ENCODE results near the gene PUS3.
"Not testable (repeated sequence)": the region's sequence is repeated elsewhere in the genome, so short reads cannot be mapped to it uniquely, and the experiment has no call there.

DNA sequence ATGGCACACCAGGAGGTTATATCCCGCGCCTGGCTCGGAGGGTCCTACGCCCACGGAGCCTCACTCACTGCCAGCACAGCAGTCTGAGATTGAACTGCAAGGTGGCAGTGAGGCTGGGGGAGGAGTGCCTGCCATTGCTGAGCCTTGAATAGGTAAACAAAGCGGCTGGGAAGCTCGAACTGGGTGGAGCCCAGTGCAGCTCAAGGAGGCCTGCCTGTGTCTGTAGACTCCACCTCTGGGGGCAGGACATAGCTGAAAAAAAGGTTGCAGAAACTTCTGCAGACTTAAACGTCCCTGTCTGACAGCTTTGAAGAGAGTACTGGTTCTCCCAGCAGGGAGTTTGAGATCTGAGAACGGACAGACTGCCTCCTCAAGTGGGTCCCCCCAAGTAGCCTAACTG is 45.3 kb downstream of the PUS3 start:
- not testable (repeated sequence) for TF ChIP-seq EZH2phosphoT487 (IDR thresholded peaks at IDR 0.05; ENCODE audit: low read depth, severe bottlenecking, unreplicated experiment); EZH2 (IDR thresholded peaks at IDR 0.05; ENCODE audit: borderline replicate concordance)
- TF ChIP-seq, protein P1, sequence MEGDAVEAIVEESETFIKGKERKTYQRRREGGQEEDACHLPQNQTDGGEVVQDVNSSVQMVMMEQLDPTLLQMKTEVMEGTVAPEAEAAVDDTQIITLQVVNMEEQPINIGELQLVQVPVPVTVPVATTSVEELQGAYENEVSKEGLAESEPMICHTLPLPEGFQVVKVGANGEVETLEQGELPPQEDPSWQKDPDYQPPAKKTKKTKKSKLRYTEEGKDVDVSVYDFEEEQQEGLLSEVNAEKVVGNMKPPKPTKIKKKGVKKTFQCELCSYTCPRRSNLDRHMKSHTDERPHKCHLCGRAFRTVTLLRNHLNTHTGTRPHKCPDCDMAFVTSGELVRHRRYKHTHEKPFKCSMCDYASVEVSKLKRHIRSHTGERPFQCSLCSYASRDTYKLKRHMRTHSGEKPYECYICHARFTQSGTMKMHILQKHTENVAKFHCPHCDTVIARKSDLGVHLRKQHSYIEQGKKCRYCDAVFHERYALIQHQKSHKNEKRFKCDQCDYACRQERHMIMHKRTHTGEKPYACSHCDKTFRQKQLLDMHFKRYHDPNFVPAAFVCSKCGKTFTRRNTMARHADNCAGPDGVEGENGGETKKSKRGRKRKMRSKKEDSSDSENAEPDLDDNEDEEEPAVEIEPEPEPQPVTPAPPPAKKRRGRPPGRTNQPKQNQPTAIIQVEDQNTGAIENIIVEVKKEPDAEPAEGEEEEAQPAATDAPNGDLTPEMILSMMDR (IDR thresholded peaks at IDR 0.05; ENCODE audit: poor library complexity): not testable (repeated sequence)

Measured in hepatocyte (in vitro differentiated cells).